Measurements from ENCODE around the gene SOBP.

SOBP gene

GRCh38 chr6:107642095-107642860 is 152.4 kb downstream of the SOBP start:
- TF ChIP-seq, protein P1, sequence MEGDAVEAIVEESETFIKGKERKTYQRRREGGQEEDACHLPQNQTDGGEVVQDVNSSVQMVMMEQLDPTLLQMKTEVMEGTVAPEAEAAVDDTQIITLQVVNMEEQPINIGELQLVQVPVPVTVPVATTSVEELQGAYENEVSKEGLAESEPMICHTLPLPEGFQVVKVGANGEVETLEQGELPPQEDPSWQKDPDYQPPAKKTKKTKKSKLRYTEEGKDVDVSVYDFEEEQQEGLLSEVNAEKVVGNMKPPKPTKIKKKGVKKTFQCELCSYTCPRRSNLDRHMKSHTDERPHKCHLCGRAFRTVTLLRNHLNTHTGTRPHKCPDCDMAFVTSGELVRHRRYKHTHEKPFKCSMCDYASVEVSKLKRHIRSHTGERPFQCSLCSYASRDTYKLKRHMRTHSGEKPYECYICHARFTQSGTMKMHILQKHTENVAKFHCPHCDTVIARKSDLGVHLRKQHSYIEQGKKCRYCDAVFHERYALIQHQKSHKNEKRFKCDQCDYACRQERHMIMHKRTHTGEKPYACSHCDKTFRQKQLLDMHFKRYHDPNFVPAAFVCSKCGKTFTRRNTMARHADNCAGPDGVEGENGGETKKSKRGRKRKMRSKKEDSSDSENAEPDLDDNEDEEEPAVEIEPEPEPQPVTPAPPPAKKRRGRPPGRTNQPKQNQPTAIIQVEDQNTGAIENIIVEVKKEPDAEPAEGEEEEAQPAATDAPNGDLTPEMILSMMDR (conservative IDR thresholded peaks at IDR 0.05; ENCODE audit: control insufficient read depth, insufficient read depth, low read depth, low read length), result no peak
- H3K4me3 ChIP-seq (ENCODE audit: control insufficient read depth, low read depth, low read length), result no peak overlapping the region
- no peak for DNase-seq (ENCODE audit: low read depth)

DNA sequence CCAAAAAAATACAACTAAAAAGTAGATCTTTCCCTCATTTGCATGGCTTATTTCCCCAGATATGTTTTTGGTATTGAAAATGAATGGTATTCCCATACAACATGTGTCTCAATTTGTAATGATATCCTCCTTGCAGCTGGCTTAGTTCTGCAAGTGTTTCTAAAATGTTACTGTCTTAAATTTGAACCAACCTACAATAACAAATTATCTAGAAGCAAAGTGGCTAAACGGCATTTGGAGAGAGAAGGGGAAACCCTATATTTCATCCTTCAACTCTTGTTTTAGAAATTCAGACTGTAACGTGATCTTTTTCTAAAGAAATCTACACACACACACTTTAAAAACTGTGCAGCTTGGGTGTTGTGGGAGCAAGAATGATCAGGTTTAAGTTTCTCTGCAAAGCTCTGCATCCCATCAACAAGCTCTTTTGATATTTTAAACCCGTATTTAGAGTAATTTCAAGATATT is 153.0 kb downstream of the SOBP start:
- DNase-seq (ENCODE audit: low read depth), result no peak
- H3K4me3 ChIP-seq (ENCODE audit: control insufficient read depth, low read depth, low read length), result no peak overlapping the region
- TF ChIP-seq, protein P1 (conservative IDR thresholded peaks at IDR 0.05; ENCODE audit: control insufficient read depth, insufficient read depth, low read depth, low read length), result no peak

GRCh38 chr6:107644513-107644912 is 154.6 kb downstream of the SOBP start:
- DNase-seq (ENCODE audit: low read depth), result peak; percentile 33
- TF ChIP-seq, protein P1 (conservative IDR thresholded peaks at IDR 0.05; ENCODE audit: control insufficient read depth, insufficient read depth, low read depth, low read length), result no peak
- no peak overlapping the region for H3K4me3 ChIP-seq (ENCODE audit: control insufficient read depth, low read depth, low read length)

GRCh38 chr6:107645740-107646139 is 155.8 kb downstream of the SOBP start:
- TF ChIP-seq, protein P1 (conservative IDR thresholded peaks at IDR 0.05; ENCODE audit: control insufficient read depth, insufficient read depth, low read depth, low read length), result no peak
- H3K4me3 ChIP-seq (ENCODE audit: control insufficient read depth, low read depth, low read length), result no peak overlapping the region
- DNase-seq (ENCODE audit: low read depth), result no peak

- DNase-seq (ENCODE audit: low read depth), result peak; percentile 80
- TF ChIP-seq, protein P1 (conservative IDR thresholded peaks at IDR 0.05; ENCODE audit: control insufficient read depth, insufficient read depth, low read depth, low read length), result no peak
- no peak overlapping the region for H3K4me3 ChIP-seq (ENCODE audit: control insufficient read depth, low read depth, low read length)
Measured at GRCh38 chr6:107646176-107646575, 156.3 kb downstream of the SOBP start.

GRCh38 chr6:107646776-107647438 is 157.0 kb downstream of the SOBP start:
- H3K4me3 ChIP-seq (ENCODE audit: control insufficient read depth, low read depth, low read length), result no peak overlapping the region
- TF ChIP-seq, protein P1 (conservative IDR thresholded peaks at IDR 0.05; ENCODE audit: control insufficient read depth, insufficient read depth, low read depth, low read length), result no peak
- DNase-seq (ENCODE audit: low read depth), result no peak
